ENCODE data around the gene IKZF5.

Gene IKZF5

DNA sequence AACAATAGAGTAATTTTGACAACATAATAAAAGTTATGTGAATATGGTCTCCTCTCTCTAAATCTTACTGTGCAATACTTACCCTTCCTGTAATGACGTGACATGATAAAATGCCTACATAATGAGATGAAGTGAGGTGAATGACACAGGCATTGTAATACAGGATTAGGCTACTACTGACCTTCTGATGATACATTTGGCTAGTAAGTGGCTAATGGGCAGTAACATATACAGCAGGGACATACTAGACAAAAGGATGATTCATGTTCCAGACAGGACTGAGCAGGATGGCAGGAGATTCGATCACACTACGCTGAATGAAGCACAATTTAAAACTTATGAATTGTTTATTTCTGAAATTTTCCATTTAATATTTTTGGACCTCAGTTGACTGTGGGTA lies 59.3 kb downstream of the IKZF5 start:
- H3K36me3 ChIP-seq (ENCODE audit: control insufficient read depth, insufficient read depth, low read length): peaks cover 37% of the 10 kb centered on the region
- no peak overlapping the region for H3K4me3 ChIP-seq (ENCODE audit: low read depth, low read length)
- no peak overlapping the region for H3K9ac ChIP-seq (ENCODE audit: low read length)
- H3K27ac ChIP-seq (ENCODE audit: low read depth, low read length): no peak overlapping the region
- H3K4me1 ChIP-seq (ENCODE audit: control insufficient read depth, insufficient read depth, low read length): no peaks in the 10 kb centered on the region
- no peaks in the 10 kb centered on the region for H3K9me3 ChIP-seq (ENCODE audit: control insufficient read depth, insufficient read depth, low read depth, low read length)
- peaks cover under 1% of the 10 kb centered on the region for H3K27me3 ChIP-seq (ENCODE audit: control insufficient read depth, insufficient read depth, low read length)

Data from HUES6 (cell line).